GM12891 (cell line): ENCODE measurements around the gene GUCA1A.

Experiments used
- DNase-seq: peaks from one replicate; pipeline ENCODE4 v3.0.0; 2011; ENCODE audit warnings: low spot score; ENCODE audit not compliant: insufficient read length
- FAIRE-seq: peaks from 2 replicates; lab custom pipeline; 2011; peaks lifted over from hg19 to GRCh38; lab: Jason Lieb, UNC
- PAX5 ChIP-seq: IDR thresholded peaks from 2 replicates; pipeline ENCODE4 v1.6.1; 2011; ENCODE audit warnings: low read length, moderate library complexity, mild to moderate bottlenecking; ENCODE audit not compliant: insufficient read depth, severe bottlenecking
- POLR2A ChIP-seq: IDR thresholded peaks from 2 replicates; pipeline ENCODE4 v1.6.1; 2011; ENCODE audit warnings: low read depth, low read length, control low read depth
- POLR2AphosphoS5 ChIP-seq: IDR thresholded peaks from 2 replicates; pipeline ENCODE4 v1.6.1; 2011; ENCODE audit warnings: low read depth, low read length, control low read depth
- POU2F2 ChIP-seq: IDR thresholded peaks from 2 replicates; pipeline ENCODE4 v1.6.1; 2011; ENCODE audit warnings: low read depth, mild to moderate bottlenecking, control low read depth, low read length, moderate library complexity
- SPI1 ChIP-seq: IDR thresholded peaks from 2 replicates; pipeline ENCODE4 v1.6.1; 2011; ENCODE audit warnings: low read depth, low read length, control low read depth
- TAF1 ChIP-seq: IDR thresholded peaks from 2 replicates; pipeline ENCODE4 v1.6.1; 2011; ENCODE audit warnings: low read depth, low read length, control low read depth

The GUCA1A gene

GRCh38 chr6:42224222-42225028, 51.3 kb downstream of the GUCA1A start:
- peak; percentile 80 for FAIRE-seq
- TF ChIP-seq POU2F2 (peak; percentile 94), SPI1 (no peak), TAF1 (0 out of 2 replicates have a peak, but pooled peaks have one; percentile 19)
- DNase-seq: no peak

- no peak for DNase-seq
- no peak for FAIRE-seq
- TF ChIP-seq TAF1 (no peak), POLR2AphosphoS5 (no peak), POU2F2 (no peak), SPI1 (no peak), POLR2A (no peak), PAX5 (no peak)
Observed at GRCh38 chr6:42225029-42225339, 51.8 kb downstream of the GUCA1A start.

GRCh38 chr6:42225419-42225818, 52.3 kb downstream of the GUCA1A start:
- TF ChIP-seq SPI1 (no peak), PAX5 (no peak), POLR2AphosphoS5 (no peak), TAF1 (no peak)
- DNase-seq (no peak), FAIRE-seq (no peak)

- no peak for TF ChIP-seq POU2F2
- no peak for TF ChIP-seq POLR2AphosphoS5
- no peak for TF ChIP-seq PAX5
- no peak for TF ChIP-seq TAF1
- no peak for TF ChIP-seq SPI1
- no peak for TF ChIP-seq POLR2A
- FAIRE-seq (no peak), DNase-seq (no peak)
Observed at GRCh38 chr6:42226161-42226611, 53.0 kb downstream of the GUCA1A start.

GRCh38 chr6:42226645-42227143, 53.5 kb downstream of the GUCA1A start:
- TF ChIP-seq POU2F2: no peak
- no peak for TF ChIP-seq POLR2A
- no peak for TF ChIP-seq SPI1
- no peak for TF ChIP-seq PAX5
- no peak for TF ChIP-seq TAF1
- TF ChIP-seq POLR2AphosphoS5: no peak
- FAIRE-seq (no peak), DNase-seq (no peak)

GRCh38 chr6:42227173-42227850, 54.1 kb downstream of the GUCA1A start:
- FAIRE-seq: no peak
- DNase-seq: no peak
- TF ChIP-seq PAX5 (no peak), POLR2AphosphoS5 (no peak), POU2F2 (no peak), SPI1 (no peak), POLR2A (no peak)

- FAIRE-seq (no peak), DNase-seq (no peak)
- TF ChIP-seq POU2F2: no peak
Observed at GRCh38 chr6:42228305-42228704, 55.1 kb downstream of the GUCA1A start.
